GM19240 (cell line): ENCODE data around the gene FAHD2B.
"Not testable (repeated sequence)": the region's sequence is repeated elsewhere in the genome, so short reads cannot be mapped to it uniquely, and the experiment has no call there.

Experiments used
- DNase-seq: peaks from one replicate; pipeline ENCODE4 v3.0.0; 2011; ENCODE audit warnings: low spot score; ENCODE audit not compliant: insufficient read length

The FAHD2B gene

GRCh38 chr2:97068074-97068473 lies 26.6 kb downstream of the FAHD2B start:
- DNase-seq, result no peak

- no peak for DNase-seq
These were observed 27.2 kb downstream of the FAHD2B start for GRCh38 chr2:97067279-97068004.

- not testable (repeated sequence) for DNase-seq
These were observed 28.7 kb downstream of the FAHD2B start for GRCh38 chr2:97066030-97066429.

- DNase-seq, result not testable (repeated sequence)
These were observed 32.7 kb downstream of the FAHD2B start for GRCh38 chr2:97062020-97062419.

GRCh38 chr2:97059782-97060181 lies 34.9 kb downstream of the FAHD2B start:
- DNase-seq, result not testable (repeated sequence)

GRCh38 chr2:97056150-97056549 lies 38.5 kb downstream of the FAHD2B start:
- DNase-seq, result not testable (repeated sequence)

- not testable (repeated sequence) for DNase-seq
These were observed 44.6 kb downstream of the FAHD2B start for GRCh38 chr2:97050032-97050431.

GRCh38 chr2:97048448-97048847 lies 46.2 kb downstream of the FAHD2B start:
- not testable (repeated sequence) for DNase-seq

- DNase-seq, result not testable (repeated sequence)
These were observed 48.0 kb downstream of the FAHD2B start for GRCh38 chr2:97046676-97047075.

GRCh38 chr2:97045895-97046499 lies 48.7 kb downstream of the FAHD2B start:
- DNase-seq, result not testable (repeated sequence)
